GM19463 (cell line): Measurements from ENCODE around the gene FBXW9.
"Not testable (repeated sequence)": the region's sequence is repeated elsewhere in the genome, so short reads cannot be mapped to it uniquely, and the experiment has no call there.

Experiments
- ATAC-seq: cut with Tn5 transposase; IDR thresholded peaks from one replicate; pipeline ENCODE4 v1.9.1; 2021; ENCODE audit warnings: mild to moderate bottlenecking, moderate library complexity; ENCODE audit not compliant: unreplicated experiment

Gene FBXW9

GRCh38 chr19:12715929-12716328 lies 19.5 kb upstream of the FBXW9 start:
- no peak for ATAC-seq

DNA sequence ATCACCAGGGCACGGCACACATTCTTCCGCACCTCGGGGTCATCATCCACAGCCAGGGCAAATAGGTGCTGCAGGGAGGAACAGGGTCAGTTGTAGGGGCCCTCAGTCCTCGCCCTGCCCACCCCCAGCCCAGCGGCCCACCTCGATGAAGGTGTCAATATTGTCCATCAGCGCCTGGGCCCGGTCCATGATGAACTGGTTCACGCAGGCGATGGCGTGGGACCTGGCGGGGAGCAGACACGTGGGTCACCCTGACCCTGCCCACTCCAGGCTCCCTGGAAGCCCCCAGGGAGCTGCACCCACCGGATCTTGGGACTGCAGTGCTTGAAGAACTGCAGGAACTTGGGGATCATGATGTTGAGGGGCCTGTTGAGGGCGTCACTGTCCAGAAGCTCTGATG lies 18.7 kb upstream of the FBXW9 start:
- no peak for ATAC-seq

DNA sequence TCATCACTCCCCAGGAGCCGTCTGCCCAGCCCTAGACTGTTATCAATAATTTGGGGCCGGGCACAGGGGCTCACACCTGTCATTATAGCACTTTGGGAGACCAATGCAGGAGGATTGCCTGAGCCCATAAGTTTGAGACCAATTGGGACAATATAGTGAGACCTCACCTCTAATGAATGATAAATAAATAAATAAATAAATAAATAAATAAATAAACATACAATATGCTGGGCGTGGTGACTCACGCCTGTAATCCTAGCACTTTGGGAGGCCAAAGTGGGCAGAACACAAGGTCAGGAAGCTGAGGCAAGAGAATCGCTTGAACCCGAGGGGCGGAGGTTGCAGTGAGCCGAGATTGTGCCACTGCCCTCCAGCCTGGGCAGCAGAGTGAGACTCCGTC lies 16.9 kb upstream of the FBXW9 start:
- ATAC-seq, result not testable (repeated sequence)

DNA sequence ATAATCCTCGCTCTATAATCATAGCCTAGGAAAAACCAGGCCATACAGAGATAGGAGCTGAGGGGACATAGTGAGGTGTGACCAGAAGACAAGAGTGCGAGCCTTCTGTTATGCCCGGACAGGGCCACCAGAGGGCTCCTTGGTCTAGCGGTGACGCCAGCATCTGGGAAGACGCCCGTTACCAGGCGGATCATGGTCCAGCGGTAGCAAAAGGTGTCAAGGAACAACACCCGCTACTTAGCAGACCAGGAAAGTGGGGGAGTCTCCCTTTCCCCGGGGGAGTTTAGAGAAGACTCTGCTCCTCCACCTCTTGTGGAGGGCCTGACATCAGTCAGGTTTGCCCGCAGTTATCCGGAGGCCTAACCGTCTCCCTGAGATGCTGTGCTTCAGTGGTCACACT lies 15.6 kb upstream of the FBXW9 start:
- not testable (repeated sequence) for ATAC-seq

DNA sequence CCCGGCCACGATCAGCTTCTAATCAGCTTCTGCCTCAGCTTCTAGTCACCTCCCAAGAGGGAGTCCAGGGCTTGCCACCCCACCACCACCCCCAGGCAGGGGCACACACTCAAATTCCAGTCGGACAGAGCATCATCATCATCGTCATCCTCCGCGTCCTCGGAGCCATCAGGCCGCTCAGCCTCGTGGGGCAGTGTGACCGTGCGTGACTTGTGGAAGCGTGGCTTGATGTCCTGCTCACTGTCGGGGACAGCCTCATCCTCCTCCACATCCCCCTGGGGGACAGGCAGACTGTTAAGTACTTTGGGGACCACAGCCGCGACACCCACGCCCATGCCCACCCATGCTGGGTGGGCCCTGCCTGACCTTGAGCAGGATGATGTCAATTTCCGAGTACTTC lies 14.8 kb upstream of the FBXW9 start:
- ATAC-seq, result no peak

DNA sequence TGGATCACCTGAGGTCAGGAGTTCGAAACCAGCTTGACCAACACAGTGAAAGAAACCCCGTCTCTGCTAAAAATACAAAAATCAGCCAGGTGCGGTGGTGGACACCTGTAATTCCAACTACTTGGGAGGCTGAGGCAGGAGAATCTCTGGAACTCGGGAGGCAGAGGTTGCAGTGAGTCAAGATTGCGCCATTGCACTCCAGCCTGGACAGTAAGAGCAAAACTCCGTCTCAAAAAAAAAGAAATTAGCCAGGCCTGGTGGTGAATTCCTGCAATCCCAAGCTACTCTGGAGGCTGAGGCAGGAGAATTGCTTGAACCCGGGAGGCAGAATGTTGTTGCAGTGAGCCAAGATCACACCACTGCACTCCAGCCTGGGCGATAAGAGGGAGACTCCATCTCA lies 12.2 kb upstream of the FBXW9 start:
- ATAC-seq, result no peak

- ATAC-seq, result no peak
Observed at GRCh38 chr19:12706332-12706718, 9.9 kb upstream of the FBXW9 start.

DNA sequence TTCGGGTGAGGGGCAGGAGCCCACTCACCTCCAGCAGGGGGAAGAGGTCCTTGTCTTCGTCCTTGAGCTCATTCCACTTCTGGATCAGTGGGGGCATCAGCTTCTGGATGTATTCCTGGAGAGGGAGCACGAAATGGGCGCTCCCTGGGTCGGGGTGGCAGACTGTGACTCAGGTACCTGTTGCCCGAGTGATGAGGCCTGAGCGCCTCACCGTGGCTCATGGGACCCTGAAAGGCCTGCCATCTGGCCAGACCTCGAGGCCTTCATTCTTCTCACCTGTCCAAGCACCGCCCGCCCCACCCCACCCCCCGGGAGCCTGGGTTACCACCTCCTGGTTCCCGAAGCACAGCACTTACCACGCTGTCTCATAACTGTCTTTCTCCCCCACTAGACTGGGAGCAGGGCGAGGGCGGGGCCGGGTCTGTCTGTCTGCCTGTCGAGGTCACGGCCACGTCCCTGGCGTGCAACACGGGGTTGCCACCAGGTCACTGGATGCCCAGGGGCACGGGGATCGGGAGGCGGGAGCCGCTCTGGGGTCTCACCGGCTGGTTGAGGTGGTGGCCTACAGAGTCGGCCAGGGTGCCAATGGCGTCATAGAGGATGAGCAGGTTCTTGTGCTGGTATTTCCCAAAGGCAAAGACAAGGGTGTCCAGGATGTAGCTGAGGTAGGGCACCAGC lies 9.4 kb upstream of the FBXW9 start:
- ATAC-seq, result no peak

DNA sequence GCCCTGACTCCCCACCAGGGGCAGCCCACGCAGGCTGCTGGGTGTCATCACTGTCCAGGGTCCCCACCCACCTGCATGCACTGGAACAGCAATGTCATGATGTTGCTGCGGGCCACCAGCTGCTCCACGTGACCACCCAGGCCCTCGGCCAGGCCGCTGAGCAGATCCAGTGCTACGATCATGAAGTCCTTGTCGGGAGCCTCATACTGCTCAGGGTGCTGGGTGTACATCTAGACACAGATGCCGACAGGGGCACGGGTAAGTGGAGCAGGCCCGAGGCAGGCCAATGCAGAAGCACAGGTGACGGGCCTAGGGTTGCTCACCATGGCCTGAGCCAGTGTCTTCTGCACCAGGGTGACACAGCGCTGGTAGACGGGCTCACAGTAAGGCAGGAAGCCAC lies 8.7 kb upstream of the FBXW9 start:
- no peak for ATAC-seq

DNA sequence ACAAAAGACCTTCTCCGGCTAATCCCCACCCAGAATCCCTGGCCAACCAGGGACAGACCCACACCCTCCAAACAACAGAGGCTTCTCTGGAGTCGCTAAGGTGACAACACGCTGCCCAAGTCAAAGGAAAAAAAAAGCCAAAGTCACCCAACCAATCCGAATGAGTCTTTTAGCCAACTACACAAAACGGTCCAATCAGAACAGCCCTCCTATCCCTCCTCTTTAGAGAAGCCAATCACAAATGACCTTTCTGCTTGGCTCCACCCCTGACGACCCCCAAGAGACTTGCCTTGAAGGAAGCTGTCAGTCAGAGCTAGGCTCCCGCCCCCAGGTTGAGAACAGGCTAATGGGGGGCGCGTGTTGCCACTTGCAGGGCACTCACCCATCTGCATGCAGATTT lies 6.6 kb upstream of the FBXW9 start:
- ATAC-seq, result no peak

- no peak for ATAC-seq
Observed at GRCh38 chr19:12701596-12702282, 5.3 kb upstream of the FBXW9 start.

DNA sequence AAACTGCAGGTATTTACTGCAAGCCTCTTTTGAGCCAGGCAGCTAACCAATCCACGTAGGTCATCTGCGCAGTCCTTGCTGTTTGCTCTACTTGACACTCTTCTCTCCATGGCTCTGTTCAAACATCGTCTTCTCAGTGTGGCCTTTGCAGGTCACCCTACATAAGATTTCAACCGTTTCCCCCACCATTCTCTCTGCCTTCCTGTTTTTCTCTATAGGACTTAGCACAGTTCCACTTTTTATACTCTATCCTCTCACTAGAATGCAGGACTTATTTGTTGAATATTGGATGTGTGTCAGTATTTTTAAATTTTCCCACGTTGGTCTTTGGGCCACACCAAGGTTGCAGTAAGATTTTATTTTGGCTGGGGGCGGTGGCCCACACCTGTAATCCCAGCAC lies 1.7 kb upstream of the FBXW9 start:
- ATAC-seq, result no peak

GRCh38 chr19:12697425-12697824 lies 994 bp upstream of the FBXW9 start:
- not testable (repeated sequence) for ATAC-seq

- no peak for ATAC-seq
Observed at GRCh38 chr19:12695997-12696365, 450 bp downstream of the FBXW9 start.

GRCh38 chr19:12695514-12695913 lies 917 bp downstream of the FBXW9 start:
- ATAC-seq, result no peak

DNA sequence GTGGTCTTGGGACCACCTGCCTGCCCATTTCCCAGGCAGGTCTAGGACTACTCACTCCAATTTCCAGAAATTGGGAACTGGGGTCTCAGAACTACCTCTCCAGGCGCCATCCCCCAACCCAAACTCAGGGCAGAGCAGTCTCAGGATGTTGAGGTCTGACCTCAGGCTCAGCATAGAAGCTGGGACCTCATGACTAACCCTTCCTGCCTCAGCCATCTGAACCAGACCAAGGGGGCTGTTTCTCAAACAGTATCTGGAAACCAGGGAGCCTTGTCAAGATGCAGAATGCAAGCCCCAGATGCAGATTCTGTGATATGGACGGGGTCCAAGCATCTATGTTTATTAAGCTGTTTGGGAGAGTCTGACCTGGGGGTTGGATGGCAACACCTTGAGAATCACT lies 1.3 kb downstream of the FBXW9 start:
- no peak for ATAC-seq

DNA sequence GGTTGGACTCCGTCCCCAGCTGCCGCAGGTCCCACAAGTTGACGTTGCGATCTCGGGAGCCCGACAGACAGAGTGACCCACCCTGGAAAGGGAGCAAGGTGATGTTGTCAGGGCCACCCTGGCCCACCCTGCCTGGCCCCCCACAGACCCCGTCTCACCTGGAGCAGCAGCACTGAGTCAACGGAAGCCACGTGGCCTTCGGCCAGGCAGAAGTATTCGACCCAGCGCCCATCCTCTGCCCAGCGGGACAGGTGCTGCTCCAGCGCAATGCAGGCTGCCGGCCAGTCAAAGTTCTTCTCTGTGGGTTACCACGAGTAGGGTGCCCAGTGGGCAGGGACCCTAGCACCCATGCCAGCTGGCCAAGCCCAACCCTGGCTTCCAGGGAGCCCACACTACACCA lies 1.8 kb downstream of the FBXW9 start:
- no peak for ATAC-seq

DNA sequence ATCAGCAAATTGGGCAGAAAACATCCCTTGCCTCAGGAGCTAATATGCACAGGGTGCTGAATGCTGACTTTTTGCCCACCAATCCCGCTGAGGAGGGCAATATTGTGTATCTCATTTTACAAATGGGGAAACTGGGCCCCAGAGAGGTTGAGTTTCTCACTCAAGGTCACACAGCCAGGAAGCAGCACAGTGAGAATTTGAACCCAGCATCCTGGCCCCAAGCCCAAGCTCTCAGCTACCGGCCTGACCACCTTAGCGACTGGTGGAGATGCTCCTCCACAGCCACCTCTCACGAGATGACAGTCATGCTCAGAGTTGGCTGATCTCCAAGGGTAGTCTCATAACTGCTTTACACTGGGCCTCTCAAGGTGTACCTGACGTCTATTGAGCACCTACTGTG lies 3.5 kb downstream of the FBXW9 start:
- no peak for ATAC-seq

- ATAC-seq, result no peak
Observed at GRCh38 chr19:12689581-12690216, 6.7 kb downstream of the FBXW9 start.

- ATAC-seq, result no peak
Observed at GRCh38 chr19:12689012-12689411, 7.4 kb downstream of the FBXW9 start.

- ATAC-seq, result no peak
Observed at GRCh38 chr19:12687496-12688196, 8.8 kb downstream of the FBXW9 start, which contains the start of gene GNG14. GNG14 (plus strand) TSS chr19:12687998; CDS start chr19:12688049, 51 bp downstream.

GRCh38 chr19:12685831-12686230 lies 10.6 kb downstream of the FBXW9 start:
- ATAC-seq, result no peak
